HG02870 (cell line): ENCODE results near the gene TRAT1.
"Not testable (repeated sequence)": the region's sequence is repeated elsewhere in the genome, so short reads cannot be mapped to it uniquely, and the experiment has no call there.

ENCODE experiments used
- ATAC-seq: cut with Tn5 transposase; IDR thresholded peaks from one replicate; pipeline ENCODE4 v1.9.1; 2021; ENCODE audit warnings: mild to moderate bottlenecking, moderate library complexity; ENCODE audit not compliant: unreplicated experiment

Gene TRAT1, protein sequence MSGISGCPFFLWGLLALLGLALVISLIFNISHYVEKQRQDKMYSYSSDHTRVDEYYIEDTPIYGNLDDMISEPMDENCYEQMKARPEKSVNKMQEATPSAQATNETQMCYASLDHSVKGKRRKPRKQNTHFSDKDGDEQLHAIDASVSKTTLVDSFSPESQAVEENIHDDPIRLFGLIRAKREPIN

DNA sequence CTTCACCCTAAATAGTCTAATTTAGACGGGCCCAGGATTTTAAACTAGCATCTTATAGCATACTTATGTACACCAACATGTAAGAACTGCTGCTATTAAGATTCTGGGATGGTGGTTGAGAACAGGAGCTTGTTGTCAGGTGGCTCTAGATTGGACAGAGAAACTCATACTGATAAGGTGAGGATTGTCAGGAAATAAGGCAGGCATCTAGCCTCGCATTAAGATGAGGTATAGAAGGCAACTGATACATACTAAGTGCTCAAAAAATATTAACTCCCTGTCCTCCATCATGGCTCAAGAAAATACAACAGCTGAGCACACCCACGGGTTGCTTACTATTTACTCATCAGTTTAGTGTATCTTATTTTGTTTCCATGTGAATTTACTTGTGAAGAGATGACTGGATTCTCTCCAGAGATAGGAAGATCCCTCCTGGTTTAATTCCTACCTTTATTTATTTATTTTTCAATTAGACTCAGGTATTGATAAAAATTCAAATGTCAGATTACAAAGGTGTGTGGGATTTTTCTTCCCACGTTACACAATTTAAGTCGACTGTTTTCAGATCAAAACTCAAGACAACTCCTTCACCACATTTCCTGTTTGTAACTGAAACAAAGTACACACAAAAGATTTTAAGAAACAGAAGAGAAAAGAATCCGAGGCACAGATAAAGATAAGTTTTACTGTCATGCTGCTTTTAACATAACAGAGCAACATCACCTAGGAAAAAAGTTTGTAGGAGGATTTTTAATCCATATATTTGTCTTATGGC is at the start of gene TRAT1:
TRAT1 (plus strand) TSS at position 664 of the 775 bp plus-strand sequence. CDS start 142 bp downstream, outside the sequence.
- ATAC-seq, result no peak

DNA sequence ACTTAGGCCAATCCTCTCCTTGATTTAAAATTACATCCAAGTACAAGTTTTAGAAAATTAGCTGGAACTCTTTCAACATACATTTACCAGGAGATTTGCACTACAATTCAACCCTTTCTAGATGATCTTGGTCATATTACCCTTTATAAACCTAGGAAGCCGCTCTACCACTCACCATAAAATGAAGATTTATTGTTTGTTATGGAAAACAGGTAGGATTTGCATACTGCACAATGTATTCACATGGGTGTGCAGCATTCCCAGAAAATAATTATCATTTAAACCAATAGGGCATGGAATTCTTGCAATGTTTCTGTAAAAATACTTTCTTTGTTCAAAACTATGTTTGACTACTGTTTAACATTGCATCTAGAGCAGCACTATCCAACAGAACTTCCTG is 46.9 kb upstream of the TRAT1 start:
- ATAC-seq, result no peak

DNA sequence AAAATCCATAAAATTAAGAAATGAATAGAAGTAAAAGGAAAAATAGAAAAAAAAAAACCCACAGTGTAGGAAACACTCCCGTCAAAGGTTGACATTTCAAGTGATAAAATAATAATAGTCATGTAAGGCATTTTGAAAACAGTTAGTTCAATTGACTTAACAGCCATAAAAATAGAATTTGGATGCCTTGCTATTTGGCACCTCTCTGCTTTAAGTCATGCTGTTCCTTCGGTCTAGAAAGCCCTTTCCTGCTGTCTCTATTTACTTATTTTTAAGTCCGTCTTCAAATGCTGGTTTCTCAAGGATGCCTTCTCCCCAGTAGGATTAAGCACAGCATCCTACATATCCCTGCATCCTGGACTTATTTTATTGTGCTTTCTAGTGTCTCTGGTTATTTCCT is 43.1 kb upstream of the TRAT1 start:
- no peak for ATAC-seq

DNA sequence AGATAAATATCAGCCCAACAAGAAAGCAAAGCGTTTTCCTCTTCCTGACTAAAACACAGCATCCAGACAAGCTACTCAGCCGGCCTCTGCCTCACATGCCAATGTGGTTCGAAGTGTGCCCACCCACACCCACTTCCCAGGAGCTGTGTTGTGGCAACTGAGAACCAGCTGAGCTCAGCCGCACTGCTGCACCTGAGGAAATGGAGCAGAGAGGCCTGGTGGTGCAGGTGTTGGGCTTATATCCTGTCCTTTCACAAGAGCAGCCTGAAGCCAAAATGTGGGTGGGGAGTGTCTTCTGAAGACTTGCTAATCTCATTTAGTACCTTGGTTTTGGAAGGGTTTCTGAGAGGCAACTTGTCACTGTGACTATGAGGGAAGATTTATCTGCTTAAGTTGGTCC is 42.4 kb upstream of the TRAT1 start:
- no peak for ATAC-seq

GRCh38 chr3:108791473-108791872 is 31.1 kb upstream of the TRAT1 start:
- no peak for ATAC-seq

- ATAC-seq, result no peak
Measured at GRCh38 chr3:108804437-108804836, 18.1 kb upstream of the TRAT1 start.

- ATAC-seq, result no peak
Measured at GRCh38 chr3:108804966-108805365, 17.6 kb upstream of the TRAT1 start.

DNA sequence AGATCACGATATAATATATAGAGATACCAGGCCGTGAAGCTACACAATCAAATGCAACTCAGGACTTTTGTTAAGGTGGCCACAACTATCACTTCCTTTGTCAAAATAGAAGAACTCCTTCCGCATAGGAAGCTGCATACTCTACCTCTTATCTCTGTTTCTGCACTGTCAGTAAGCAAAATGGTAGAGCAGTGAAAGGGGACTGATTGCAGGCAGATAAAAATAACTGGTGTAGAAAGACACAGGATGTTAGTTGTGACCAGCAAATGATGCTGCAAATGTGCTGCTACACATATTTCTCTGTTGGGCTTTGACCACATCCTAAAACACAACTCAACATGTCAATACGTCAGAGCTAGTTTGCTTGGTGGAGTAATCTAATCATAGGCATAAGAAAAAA is 16.3 kb upstream of the TRAT1 start:
- peak; percentile 71 for ATAC-seq

DNA sequence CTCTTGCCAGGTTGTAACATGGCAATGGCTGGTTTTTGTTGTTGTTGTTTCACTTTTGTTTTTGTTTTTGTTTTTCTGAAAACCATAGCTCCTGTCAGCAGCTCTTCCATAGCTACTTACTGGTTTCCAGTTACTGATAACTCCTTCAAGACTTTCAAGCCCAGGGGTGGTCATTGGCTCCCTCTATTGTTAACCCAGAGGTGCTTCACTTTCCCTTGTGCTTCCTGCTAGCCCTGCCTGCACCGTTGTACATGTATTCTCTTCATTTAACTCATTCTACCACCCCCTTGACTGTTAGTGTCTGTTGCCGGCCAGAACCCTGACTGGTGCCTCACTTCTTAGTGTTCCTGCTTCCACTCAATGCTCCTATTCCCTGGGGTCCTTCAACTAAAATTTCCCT is 4.2 kb upstream of the TRAT1 start:
- ATAC-seq, result peak; percentile 87

- ATAC-seq, result no peak
Measured at GRCh38 chr3:108820586-108820985, 2.0 kb upstream of the TRAT1 start.

DNA sequence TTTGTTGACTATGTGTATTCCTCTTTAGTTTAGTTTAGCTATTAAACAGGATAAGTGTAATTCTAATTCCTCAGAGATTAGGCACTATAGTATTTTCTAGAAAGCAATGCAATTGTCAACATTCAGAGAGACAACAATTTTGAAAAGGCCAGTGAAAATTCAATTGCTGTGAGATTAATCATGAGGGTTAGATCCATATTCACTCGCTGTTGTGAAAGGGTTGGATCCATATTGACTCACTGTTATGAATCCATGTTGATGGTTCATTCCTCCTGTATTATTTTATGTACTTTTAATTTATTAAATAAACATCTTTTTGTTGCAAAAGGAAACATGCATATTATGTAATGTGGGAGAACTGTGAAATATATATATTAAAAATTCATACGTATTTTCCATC is 641 bp downstream of the TRAT1 start:
- no peak for ATAC-seq

DNA sequence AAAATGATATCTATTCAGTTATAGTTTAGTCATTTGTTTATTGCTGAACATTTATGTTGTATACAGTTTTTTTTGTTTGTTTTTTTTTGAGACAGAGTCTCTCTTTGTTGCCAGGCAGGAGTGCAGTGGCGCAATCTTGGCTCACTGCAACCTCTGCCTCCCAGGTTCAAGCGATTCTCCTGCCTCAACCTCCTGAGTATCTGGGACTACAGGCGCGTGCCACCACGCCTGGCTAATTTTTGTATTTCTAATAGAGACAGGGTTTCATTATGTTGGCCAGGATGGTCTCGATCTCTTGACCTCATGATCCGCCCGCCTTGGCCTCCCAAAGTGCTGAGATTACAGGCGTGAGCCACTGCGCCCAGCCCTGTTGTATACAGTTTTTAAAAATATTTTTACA is 1.2 kb downstream of the TRAT1 start:
- not testable (repeated sequence) for ATAC-seq

- ATAC-seq, result no peak
Measured at GRCh38 chr3:108826309-108827187, 4.0 kb downstream of the TRAT1 start.

- ATAC-seq, result no peak
Measured at GRCh38 chr3:108830381-108830780, 7.8 kb downstream of the TRAT1 start.

GRCh38 chr3:108830991-108831614 is 8.5 kb downstream of the TRAT1 start:
- no peak for ATAC-seq

DNA sequence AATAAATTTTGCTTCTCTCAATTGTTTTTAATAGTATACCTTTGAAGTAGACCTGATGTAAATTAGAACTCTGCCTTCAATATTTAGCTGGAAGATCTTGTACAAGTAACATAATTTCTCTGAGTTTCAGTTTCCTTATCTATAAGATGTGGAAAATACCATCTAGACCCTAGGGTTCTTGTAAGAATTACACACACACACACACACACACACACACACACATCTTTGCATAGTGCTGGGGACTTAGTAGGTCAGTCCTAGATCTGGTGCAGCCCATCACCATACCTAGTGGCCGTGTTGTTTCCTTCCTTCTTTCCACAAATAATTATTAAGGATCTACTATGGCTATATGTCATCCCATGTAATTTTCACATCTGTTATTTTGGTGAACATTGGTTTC is 11.0 kb downstream of the TRAT1 start:
- no peak for ATAC-seq

DNA sequence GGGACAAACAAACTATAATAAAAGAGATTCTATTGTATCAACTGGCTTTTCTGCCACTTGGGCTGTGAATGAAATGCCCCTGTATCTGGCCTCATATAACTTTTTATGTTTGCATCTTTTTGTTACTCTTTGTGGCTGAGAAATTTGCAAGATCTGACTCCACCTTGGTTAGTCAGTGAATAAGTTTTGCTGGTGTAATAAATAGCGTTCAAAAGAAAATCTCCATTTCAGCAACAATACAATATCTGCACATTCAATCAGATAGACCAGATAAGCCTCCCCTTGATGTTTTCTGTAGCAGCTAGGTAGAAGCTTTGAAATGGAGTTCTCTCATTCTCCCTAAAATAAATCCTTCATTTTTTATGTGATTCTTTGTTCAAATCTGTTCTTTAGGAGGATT is 12.0 kb downstream of the TRAT1 start:
- no peak for ATAC-seq

- ATAC-seq, result no peak
Measured at GRCh38 chr3:108835101-108835500, 12.5 kb downstream of the TRAT1 start.

DNA sequence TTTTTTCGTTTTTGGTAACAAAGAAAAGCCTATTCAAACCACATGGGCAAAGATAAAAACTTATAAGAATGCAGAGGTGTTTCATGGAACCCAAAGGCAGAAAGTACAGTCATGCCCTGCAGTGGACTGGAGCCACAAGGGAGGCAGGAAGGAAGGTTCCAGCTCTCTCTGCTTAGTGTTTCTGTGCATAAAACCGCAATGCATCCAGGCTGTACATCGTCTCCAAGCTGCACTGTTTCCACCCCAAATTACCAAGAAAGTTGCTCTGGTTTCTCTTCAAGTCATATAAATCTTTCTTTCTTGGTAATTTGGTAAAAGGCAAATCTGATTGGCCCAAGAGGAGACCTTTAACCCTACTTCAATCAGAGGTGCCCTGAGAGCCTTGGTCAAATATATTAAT is 15.8 kb downstream of the TRAT1 start:
- ATAC-seq, result no peak

DNA sequence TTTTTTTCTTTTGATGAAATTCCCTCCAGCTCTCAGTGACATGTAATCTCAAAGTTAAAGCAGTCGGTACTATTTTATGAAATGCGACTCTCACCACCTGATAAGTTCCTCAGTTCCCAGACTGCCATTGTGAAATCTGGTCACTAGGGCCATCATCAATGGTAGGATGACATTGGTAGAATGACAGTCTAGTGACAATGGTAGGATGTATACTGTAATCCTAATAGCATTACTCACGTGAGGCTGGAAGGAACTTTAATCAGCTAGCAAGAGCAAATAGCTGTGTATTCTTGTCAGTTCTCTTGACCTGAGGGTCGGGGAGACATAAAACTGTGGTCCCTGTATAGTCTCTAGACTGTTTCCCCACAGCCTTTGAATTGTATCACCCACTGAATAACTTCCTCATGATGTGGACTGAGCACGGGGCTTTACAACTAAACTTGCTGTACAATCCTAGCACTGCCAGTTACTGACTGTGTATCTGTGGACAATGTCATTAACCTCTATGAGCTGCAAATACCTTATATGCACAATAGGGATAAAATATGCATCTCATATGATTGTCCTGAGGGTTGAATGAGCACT is 23.2 kb downstream of the TRAT1 start:
- ATAC-seq, result no peak

- no peak for ATAC-seq
Measured at GRCh38 chr3:108847187-108847586, 24.6 kb downstream of the TRAT1 start.
